Activated CD8-positive, alpha-beta memory T cell treated with anti-CD3 and anti-CD28 coated beads, Interleukin-2, amount 50 U/mL, for 1 hour (primary cell): ENCODE measurements around the gene EED.
"Not testable (repeated sequence)": the region's sequence is repeated elsewhere in the genome, so short reads cannot be mapped to it uniquely, and the experiment has no call there.

Experiments
- DNase-seq: peaks from one replicate; pipeline ENCODE4 v3.0.0-alpha.2; 2020; ENCODE audit errors: extremely low read depth

EED gene

DNA sequence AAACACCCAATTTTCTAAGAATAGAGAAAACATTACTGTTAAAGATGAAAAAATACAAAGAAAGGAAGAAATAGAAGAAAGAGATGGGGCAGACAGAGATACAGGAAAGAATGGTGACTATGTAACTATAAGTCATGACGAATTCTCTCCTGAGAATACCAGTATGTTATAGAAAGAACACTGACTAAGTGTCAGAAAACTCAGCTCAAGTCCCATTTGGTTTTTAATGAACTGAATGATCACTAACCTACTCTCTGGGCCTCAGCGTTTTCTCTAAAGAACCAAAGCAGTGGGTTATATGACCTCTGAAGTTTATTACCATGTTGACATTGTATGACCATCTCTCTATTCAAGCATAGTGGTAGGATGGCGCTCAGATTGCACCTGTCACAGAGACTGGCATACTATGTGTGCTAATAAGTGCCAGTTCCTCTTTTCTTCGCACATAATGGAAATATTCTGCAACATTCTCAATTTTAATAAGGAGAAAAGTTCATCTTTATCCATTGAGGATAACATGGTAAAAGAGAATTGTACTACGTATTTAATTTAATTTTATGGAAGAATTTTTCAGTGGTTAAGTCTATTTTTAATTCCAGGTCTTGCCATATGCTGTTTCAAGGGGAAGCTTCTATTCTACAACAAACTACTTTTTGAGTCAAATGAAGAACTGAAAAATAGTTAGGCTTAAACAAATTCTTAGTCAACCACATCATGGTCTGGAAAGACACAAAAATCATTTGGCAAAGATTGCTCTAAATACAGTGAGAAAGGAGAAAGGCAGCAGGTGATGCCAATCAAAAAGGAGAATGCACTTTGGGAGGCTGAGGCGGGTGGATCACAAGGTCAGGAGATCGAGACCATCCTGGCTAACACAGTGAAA lies 25.0 kb upstream of the EED start:
- DNase-seq: no peak

DNA sequence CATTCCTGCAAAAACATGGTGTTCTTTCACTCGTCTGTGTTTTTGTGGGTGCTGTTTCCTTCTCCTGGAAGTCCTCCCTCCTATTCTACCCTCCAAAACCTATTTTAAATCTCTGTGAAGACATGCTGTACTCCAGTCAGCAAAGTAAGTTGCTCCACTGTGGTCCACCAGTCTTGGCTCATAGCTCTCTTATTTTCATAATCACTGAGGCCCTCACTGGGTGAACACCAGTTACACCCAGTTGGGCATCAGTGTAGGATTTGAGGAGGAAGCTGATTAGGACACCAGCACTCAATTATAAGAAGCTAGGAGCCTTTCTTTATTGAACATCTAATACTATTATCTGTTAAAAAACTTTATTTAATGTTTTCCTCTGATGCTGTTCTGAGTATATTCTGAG lies 23.9 kb upstream of the EED start:
- no peak for DNase-seq

DNA sequence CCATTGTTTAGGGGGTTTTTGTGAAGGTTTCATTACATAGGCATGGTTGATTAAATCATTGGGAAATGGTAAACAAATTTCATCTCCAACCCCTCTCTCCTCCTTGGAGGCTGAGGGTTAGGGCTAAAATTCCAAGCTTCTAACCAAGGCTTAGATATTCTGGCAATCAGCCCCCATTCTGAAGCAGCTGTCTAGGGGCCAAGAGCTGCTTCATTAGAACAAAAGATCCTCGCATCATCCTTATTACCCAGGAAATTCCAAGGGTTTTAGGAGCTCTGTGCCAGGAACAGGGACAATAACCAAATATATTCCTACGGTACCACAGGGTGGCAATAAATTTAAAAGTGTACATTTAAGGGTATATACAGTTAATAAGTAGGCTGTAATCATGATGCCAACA lies 22.5 kb upstream of the EED start:
- no peak for DNase-seq

DNA sequence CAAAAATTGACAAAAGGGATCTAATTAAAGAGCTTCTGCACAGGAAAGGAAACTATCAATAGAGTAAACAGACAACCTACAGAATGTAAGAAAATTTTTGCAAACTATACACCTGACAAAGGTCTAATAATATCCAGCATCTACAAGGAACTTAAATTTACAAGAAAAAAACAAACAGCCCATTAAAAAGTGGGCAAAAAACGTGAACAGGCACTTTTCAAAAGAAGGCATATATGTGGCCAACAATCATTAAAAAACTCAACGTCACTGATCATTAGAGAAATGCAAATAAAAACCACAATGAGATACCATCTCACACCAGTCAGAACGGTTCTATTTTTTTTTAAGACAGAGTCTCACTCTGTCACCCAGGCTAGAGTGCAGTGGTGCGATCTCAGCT lies 20.0 kb upstream of the EED start:
- not testable (repeated sequence) for DNase-seq

DNA sequence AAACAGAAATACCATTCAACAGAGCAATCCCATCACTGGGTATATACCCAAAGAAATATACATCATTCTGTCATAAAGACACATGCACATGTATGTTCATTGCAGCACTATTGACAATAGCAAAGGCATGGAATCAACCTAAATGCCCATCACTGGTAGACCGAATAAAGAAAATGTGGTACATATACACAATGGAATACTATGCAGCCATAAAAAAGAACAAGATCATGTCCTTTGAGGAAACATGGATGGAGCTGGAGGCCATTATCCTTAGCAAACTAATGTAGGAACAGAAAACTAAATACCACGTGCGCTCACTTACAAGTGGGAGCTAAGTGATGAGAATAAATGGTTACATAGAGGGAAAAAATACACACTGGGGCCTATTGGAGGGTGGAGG lies 19.2 kb upstream of the EED start:
- not testable (repeated sequence) for DNase-seq

DNA sequence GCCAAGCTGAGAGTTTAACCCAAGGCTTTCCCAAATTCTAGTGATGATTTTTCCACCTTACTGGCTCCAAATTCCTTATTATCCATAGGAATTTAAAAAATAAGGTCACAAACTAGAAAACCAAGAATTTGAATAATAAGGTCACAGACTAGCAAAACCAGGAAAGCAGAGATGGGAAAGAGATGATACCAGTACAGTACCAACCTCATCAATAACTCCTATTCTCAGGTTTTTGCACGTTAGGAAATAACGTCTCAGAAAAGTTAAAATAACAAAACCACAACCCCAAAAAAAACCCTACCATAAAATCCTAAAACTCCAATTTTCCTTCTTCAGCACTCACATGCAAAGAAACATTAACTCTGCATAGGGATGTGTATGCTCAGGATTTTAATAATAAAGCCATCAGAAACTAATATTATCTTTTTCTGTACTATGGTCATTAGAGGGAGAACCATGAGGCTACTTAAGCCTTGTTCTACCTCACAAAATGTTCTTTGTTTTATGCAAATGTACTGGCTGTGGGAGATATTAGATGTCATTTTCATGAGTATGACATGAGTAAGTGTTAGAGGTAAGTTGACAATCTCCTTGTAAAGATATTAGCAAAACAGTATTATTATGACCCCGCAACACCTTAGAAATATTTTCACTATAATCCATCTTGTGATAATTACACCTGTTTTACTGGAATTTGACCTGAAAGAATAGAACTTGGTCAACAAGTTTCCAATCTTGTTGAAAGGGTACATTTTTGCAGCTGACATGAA lies 16.1 kb upstream of the EED start:
- no peak for DNase-seq

DNA sequence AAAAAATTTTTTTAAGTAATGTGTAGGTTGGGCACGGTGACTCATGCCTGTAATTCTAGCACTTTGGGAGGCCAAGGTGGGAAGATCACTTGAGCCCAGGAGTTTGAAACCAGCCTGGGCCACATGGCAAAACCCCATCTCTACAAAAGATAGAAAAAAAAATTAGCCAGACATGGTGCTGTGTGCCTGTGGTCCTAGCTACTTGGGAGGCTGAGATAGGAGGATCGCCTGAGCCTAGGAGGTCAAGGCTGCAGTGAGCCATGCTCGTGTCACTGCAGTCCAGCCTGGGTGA lies 15.6 kb upstream of the EED start:
- not testable (repeated sequence) for DNase-seq

DNA sequence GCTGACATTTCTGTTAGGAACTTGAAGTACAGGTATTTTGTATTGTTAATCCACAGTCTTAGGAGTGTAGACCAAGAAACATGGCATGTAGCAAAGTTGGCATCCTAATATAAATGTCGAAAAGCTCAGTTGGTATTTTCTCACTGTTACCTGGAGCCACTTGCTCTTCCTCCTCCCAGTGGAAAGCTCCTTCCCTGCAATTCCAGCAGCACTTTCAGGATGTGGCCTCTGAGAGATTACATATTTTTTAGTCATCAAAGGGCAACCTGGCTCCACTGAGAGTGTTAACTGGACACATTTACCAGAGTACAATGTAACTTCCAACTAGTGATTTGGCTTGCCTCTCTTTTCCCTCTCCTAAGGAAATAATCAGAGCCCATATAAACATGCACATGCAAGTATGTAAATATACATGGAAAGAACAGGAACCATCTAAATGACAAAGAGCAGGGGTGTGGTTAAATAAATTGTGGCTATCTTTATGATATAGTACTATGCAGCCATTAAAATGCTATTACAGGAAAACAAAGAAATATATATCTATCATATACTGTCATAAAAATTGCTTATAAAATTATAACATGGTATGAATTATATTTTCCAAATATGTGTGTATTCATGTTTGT lies 14.3 kb upstream of the EED start:
- DNase-seq: no peak

DNA sequence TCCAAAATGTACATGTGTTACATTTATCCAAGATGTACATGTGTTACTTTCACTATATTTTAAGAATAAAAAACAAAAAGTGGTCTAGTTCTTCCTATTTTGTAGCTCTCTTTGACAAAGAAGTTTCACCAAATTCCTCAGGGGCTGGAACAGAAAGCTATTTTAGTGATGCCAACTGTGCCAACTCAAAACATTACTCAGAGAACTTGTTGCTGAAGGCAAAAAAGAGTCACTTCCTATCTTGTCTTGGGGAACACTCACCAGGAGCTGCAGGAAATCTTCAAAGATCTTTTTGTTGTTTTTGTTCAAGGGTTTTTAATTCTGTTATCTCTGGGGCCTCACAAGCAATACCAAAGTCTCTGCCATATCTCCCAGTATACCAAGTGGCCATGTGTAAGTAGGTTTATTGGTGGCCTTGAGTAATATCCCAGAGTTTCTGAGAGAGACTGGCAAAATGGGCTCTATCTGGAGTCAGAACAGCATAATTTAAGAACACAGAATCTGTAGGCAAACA lies 13.6 kb upstream of the EED start:
- no peak for DNase-seq

DNA sequence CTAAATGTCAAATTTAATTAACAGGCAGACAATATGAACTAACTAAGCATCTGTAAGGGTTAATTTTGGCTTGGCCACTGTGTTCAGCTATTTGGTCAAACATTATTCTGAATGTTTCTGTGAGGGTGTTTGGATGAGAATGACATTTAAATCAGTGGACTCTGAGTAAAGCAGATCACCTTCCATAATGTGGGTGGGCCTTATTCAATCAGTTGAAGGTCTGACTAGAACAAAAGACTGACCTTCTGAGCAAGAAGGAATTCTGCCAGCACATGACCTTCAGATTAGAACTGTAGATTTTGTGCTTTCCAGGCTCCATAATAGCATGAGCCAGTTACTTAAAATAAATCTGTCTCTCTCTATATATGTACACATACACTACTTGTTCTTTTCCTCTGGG lies 12.0 kb upstream of the EED start:
- no peak for DNase-seq

DNA sequence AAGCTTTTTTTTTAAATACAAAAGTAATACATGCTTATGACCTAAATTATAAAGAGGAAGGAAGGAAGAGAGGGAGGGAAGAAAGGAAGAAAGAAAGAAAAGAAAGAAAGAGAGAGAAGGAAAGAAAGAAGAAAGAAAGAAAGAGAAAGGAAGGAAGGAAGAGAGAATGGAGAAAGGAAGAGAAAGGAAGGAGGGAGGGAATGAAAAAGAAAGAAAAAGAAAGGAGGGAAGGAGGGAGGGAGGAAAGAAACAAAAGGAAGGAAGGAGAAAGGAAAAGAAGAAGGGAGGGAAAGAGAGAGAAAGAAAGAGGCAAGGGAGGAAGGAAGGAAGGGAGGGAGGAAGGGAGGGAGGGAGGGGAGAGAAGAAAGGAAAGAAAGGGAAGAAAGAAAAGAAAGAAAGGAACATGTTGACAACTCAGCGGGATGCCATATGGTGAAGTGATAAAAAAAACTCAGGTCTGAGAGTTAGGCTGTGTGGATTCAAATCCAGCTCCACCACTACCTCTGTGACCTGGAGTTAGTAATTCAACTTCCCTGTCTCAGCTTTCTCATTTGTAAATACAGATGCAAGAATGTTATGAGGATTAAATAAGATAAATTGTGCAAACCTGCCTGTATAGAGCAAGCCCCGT lies 9.6 kb upstream of the EED start:
- no peak for DNase-seq

DNA sequence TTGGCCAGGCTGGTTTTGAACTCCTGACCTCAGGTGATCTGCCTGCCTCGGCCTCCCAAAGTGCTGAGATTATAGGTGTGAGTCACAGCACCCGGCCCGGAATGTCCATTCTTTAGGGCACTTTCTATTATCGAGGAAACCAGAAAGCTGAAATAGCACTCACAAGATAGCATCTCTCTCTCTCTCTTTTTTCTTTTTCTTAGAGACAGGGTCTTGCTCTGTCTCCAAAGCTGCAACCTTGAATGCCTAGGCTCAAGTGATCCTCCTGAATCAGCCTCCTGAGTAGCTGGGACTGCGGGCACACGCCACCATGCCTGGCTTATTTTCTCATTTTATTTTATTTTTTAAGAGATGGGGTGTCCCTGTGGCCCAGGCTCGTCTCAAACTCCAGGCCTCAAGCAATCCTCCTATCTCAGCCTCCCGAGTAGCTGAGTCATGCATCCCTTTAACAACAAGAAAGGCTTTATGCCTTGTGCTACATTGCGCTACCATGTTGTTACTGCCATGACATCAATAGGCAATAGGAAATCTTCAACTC lies 7.2 kb upstream of the EED start:
- DNase-seq: no peak

DNA sequence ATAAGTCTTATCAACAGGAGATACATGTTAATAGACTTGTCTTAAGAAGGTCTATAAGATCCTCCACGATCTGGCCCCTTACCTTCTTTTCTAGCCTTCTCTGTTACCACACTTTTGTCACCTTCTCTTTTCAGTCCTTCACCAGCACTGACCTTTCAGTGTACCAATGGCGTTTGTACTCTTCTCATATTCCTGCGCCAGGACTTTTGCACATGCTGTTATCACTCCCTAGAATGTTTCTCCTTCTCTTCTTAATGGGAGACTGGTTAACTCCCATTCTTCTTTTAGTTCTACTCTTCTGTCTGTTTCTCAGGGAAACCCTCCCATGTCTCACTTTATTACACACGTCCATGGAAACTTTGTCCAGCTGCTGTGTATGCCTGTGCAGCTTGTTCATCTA lies 4.4 kb upstream of the EED start:
- DNase-seq: no peak

DNA sequence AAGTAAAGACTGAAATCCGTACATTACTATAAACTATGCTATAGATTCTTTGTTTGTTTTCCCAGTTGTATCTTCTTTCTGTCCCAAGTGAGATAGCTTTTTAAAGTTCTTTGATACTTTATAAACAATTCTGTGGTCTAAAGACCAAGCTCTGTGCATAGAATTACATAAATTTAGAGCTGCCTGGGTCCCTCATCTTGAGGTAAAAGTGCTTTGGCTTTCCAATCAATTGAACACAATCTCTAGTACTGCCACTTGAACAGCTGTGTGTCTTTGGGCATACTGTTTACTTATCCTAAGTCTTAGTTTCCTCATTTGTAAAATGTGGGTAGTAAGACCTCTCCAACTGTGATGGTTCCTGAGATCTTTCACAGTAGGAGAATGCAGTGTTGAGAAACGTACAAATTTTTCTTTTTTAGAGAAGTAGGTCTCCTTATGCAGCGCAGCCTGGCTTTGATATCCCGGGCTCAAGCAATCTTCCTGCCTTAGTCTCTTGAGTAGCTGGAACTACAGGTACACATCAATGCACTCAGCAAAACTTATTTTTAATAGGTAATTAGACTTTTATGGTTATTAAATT lies 2.5 kb upstream of the EED start:
- no peak for DNase-seq

DNA sequence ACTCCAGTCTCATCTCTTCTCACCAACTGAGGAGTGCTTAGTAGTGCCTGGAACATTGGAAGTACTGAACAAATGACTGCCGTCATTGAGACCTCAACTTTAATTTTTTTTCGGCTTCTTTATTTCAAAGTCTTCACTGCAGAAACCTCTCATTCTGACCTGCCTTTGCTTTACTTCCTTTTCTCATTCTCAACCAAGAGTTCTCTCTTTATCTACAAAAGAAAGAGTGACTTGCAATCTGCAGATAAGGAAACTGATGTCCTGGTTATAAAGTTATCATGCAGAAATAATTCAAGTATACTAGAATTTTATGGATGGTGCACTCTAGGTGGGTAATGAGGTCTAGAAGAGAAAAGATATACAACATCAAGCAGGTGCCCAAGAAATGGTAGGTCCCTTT lies 1.2 kb upstream of the EED start:
- DNase-seq: no peak

DNA sequence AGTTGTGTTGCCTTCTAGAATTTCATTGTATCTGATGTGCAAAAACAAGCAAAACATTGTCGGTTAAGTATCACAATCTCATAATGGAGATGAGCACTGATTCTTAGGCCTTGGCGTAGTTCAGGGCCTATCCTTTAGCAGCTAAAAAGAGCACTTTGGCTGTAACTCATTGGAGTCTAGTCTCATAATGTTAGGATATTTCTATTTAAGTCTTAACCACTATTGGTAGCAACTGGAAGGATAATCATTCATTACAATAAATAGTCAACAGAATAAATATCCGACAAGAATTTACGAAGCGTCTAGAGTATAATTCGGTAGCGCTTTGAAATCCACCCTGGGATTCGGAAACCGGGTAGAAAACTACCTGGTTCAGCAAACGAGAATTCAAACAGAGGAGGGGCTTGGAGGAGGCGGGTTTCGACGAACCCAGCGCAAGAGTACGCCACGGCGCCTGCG lies 461 bp upstream of the EED start:
- DNase-seq: peak; percentile 70

DNA sequence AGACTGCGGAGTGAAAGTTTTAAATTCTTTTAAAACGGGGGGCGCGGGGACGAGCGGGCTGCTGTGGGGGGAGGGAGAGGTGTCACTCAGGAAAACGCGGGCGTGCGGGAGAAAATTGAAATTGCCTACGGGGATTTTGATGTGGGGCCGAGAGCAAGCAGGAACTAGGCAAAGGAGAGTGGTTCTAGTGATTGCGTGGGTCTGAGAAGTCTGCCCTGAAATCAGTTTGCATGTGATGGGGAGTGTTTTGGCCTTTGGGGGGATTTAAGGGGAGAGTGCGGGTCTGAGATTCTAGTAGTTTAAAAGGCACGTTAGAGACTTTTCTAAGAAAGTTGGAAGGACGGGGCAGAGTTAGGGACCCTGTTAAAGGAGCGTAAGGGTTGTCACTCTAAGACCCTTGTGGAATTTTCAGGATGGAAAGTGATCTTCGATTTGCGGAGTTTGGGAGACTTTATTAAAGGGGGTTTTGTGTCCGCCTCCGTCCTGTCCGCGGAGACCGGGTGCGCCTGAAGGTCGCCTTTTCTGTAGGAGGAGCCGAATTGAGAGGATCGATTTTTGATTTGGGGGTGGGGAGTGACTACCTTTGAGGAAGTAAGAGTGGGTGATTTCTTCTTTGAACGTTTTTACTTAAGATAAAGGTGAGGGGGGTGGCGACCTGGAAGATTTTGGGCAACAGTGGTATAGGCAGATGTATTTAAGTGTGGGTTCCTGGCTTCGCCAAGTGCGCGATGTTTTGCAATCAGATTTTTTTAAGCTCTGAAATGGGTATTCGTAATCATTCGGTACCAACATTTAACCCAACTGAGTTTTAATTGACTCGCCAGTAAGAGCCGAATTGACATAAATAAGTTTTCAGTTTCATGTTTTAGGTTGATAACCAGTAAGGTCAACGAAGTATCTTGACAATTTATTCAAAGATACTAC lies 1.1 kb downstream of the EED start:
- DNase-seq: no peak

DNA sequence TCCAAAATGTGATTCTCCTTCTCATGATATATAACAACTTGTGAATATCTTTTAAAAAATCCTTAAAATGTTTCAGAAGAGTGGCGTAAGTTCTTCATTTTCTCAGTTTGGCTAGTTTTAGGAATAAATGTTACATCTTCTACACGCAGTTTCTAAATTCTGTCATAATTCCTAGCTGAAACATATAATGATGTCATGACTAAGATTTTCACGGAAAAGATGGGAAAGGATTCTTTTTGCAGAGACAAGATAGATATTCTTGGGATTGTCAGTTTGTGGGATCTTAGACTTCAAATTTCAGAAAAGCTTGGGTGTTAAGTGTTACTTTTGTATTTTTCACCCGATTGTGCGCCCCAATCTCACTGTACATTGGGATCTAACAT lies 1.7 kb downstream of the EED start:
- no peak for DNase-seq

DNA sequence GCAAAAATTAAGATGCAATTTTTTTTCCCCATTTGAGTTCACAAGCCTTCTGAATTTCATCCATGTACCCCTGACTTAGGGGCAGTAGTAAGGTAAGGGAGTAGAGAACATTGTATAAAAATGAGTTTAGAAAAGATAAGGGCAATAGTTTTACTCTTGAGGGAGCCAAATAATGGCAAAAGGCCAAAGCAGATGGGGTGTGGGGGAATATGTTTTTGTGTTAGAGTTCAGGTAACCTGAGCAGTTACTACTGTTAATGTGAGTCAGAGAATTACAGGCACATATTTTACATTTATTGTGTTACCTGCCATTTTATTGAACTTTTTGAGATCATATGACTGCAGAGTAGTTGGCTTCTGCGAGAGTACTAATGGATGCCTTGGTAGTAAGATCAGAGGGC lies 3.1 kb downstream of the EED start:
- DNase-seq: no peak

DNA sequence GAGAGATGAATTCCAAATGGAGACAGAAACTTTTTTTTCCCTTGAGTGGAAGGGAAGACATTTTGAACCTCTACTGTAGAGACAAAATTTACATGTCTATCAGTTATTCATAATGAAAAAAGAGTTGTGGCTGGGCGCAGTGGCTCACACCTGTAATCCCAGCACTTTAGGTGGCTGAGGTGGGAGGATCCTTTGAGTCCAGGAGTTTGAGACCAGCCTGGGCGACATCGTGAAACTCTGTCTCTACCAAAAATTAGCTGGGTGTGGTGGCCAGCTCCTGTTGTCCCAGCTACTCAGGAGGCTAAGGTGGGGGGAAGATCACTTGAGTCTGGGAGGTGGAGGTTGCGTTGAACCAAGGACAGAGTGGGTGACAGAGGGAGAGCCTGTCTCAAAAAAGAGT lies 4.1 kb downstream of the EED start:
- no peak for DNase-seq
